Loucy (cell line): ENCODE results near the gene CST3.

Source experiments
- CTCF ChIP-seq: fragments of 200-600 bp; sonication (generic); conservative IDR thresholded peaks from 2 replicates; pipeline ENCODE4 v1.5.1; 2014; ENCODE audit warnings: mild to moderate bottlenecking, antibody characterized with exemption, low read length
- EZH2phosphoT487 ChIP-seq: fragments of 200-600 bp; IDR thresholded peaks from 2 replicates; pipeline ENCODE4 v1.6.1; 2018; ENCODE audit warnings: antibody characterized with exemption, mild to moderate bottlenecking, moderate library complexity, borderline replicate concordance

DNA sequence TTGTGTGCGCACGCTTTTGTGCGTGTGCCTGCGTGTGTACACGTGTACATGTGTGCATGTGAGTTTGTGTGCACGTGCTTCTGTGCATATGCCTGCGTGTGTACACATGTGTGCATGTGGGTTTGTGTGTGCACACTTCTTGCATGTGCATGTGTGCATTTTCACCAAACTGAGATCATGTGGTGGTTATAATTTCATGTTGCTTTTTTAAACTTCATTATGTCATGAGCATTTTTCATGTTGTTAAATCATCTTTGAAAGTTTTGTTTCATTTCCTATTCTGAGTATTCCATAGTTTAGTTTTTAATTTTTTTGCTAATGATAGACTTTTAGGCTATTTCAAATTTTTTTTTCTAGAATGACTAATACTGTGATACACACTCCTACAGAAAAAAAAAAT is 6.4 kb upstream of the CST3 start:
- TF ChIP-seq EZH2phosphoT487: no peak
- no peak for TF ChIP-seq CTCF
